Stimulated activated CD4-positive, alpha-beta T cell treated with anti-CD3 and anti-CD28 coated beads, Interleukin-1b, Interleukin-23, amount 100 ng/mL, for 1 hour (primary cell): Measurements from ENCODE around the gene PPP1R10.

Experiments
- DNase-seq, 2 donors: peaks; one replicate each; pipeline ENCODE4 v3.0.0-alpha.2; 2020; ENCODE audit warnings: low read depth in 2 of 2

The PPP1R10 gene

DNA sequence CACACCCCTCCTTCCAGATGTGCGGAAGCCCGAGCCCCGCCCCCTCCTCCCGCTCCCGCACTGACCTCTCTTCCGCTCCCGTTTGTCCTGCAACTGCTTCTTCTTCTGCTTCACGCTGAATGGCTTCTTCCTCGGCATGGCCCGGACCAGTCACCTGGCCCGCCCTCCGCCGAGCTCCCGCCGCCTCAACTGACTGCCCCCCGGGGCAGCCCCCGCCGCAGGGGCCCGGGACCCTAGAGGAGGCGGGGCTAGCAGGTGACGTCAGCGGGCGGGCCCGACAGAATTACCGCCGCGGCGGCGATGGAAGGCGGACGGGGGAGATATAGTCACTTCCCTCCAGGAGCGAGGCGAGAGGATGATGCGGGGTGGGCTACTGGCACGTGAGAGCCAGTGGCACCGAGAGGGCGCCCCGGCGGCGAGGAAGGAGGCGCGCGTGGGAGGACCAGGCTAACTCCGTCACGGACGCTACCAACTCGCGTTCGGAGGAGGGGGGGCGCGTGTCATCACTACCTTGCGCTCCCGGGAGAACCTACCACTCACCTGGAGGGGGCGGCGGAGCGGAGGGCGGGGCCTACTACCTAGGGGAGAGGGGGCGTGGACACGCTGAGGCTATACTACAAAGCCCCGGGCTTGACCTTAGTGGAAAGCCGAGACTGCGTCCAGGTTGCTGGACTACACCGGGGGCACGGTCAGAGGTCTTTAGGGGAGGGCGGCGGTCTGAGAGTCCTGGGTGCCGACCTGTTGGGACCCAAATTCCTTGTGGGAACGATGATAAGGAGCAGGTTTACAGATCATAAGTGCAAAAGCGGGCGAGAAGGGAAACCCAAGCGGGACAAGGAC lies 60.8 kb downstream of the PPP1R10 start, which contains the start of gene GNL1:
TSS of gene GNL1 (minus strand) at position 424 of the 840 bp plus-strand sequence. CDS start at position 138, 286 bp downstream.
- peak; percentile 99 for DNase-seq

DNA sequence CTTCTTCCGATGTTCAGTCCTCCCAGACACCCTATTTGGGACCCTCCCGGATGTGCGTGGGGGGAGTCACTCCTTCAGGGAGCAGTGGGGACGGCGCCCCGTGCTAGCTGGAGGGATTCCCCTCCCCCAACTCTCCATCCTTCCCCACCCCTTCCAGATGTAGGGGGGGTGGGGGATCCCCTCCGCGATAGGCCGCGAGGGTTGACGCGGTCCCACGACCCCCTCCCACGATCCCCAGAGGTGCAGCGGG lies 61.3 kb downstream of the PPP1R10 start:
- DNase-seq, result no peak

DNA sequence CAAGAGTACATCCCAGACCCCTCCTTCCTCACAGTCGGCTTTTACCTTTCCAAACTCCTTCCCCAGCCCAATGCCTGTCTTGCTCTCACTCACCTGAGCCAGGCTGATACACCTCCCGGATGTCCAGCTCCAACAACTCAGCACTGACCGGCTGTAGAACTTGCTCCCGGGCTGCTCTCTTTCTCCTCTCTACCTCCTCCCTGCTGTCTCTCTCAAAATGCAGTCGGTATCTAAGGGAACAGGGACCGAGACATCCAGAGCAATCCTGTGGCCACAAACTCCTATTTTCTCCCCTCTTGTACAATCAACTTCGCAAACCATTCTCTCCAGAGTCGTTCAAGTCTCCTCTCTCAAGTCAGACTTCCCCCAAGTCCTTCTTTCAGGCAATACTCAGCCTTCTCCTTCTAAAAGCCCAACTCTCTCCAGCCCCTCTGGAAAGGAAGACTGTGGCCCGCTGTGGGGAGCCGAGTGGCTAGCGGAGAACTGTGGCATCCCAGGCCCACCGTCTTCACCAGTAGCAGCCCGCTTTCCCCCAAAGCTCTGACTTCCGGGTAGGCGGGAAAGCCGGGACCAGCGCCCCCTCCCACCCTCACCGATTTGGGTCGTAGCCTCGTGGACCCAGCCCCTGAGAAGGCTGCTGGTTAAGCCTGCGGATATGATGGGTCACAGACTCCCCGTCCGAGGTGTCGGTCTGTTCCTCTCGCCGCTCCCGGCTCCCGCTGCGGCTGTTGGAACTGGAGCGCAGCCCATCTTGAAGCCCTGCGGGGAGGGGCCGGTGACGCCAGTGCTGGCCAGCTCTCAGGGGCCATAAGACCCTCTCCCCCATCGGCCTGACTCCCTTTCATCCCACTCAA lies 61.9 kb downstream of the PPP1R10 start:
- DNase-seq, result no peak

DNA sequence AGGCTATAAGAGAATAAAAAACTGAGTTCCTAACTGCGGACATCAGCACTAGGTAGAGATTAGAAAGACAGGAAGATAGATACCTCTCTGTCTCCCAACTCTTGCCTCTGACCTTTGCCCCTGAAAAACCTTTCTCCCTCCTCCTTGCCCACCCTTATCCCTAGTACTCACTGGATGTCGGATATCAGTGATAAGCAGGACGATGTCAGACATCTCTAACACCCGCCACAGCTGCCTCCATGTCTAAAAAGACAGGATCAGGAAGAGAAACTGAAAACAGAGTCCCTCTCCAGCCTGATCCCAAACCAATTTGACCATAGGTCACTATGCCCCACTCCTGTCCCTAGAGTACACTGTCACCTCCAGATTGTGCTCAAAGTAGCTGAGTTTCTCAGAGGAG lies 62.6 kb downstream of the PPP1R10 start:
- DNase-seq, result no peak
